NCI-H2227 (cell line): ENCODE data around the gene CLDN7.

ENCODE experiments used
- DNase-seq: peaks from one replicate; lab custom pipeline; 2025; ENCODE audit not compliant: unreplicated experiment; lab: John Stamatoyannopoulos, UW

The CLDN7 gene, protein sequence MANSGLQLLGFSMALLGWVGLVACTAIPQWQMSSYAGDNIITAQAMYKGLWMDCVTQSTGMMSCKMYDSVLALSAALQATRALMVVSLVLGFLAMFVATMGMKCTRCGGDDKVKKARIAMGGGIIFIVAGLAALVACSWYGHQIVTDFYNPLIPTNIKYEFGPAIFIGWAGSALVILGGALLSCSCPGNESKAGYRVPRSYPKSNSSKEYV

DNA sequence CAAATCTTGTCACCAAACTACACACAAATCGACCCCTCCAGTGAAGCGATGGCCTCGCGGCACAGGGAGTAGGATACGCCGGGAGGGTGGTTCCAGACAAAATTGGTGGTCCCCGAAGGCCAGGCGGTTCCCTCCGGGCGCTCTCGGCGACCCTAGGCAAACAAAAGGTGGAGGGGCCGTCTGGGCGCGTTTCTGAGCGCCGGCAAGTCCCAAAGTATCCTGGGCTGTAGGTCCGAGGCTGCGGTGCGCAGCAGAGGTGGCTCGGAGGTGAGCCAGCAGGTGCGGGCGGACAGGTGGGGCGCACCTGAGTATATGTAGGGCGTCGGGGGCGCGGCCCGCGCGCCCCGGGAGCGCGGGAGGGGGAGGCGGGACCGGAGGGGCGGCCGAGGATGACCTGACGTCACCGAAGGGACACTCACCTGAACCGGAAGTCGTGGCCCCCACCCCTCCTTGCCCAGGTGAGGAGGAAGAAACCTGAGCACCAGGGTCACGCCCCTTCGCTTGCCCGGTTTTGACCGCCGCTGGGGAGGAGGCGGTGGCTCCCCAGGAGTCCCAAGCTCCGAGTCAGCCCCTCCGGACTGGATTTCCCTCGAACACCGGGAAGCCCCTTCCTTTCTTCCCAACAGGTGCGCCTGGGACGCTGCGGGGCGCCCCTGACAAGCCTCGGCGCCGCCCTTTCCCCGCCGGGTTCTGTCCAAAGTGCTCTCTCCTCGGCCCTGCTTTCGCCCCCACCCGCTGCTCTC lies at the start of gene CLDN7:
Gene CLDN7, minus strand, starts transcription at position 287 of the 743 bp plus-strand sequence. CDS start 435 bp downstream, outside the sequence.
- no peak for DNase-seq

DNA sequence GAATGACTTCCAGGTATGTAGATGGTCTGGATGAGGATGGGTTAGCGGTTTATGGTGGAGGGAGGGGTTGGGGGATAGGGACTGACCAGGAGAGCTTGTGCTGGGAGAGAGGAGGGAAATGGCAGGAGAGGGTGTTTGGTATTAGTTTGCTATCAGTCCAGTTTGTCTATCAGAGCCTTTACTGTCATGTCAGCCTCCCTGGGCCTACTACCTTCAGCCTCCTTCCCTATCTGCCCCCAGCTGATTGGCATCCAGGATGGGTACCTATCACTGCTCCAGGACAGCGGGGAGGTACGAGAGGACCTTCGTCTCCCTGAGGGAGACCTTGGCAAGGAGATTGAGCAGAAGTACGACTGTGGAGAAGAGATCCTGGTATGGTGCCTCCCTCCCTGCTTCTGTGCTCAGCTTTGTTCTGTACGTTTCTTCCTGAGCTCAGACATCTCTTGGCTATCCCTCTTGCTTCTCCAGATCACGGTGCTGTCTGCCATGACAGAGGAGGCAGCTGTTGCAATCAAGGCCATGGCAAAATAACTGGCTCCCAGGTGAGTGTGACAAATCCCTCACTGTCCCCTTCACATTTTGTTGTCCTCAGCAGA lies 48.9 kb upstream of the CLDN7 start:
- no peak for DNase-seq

DNA sequence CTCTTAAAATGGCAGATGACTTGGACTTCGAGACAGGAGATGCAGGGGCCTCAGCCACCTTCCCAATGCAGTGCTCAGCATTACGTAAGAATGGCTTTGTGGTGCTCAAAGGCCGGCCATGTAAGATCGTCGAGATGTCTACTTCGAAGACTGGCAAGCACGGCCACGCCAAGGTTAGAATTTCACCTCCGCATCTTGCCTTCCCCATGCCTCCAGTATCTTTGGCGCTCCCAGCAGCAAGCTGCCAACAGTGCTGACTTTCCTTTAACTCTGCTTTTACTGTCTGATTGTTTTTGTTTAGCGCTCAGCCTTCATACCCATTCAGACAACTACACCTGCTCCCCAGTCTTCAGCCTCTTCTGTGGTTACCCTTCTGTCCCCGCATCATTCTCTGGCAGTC lies 47.4 kb upstream of the CLDN7 start:
- DNase-seq = no peak

DNA sequence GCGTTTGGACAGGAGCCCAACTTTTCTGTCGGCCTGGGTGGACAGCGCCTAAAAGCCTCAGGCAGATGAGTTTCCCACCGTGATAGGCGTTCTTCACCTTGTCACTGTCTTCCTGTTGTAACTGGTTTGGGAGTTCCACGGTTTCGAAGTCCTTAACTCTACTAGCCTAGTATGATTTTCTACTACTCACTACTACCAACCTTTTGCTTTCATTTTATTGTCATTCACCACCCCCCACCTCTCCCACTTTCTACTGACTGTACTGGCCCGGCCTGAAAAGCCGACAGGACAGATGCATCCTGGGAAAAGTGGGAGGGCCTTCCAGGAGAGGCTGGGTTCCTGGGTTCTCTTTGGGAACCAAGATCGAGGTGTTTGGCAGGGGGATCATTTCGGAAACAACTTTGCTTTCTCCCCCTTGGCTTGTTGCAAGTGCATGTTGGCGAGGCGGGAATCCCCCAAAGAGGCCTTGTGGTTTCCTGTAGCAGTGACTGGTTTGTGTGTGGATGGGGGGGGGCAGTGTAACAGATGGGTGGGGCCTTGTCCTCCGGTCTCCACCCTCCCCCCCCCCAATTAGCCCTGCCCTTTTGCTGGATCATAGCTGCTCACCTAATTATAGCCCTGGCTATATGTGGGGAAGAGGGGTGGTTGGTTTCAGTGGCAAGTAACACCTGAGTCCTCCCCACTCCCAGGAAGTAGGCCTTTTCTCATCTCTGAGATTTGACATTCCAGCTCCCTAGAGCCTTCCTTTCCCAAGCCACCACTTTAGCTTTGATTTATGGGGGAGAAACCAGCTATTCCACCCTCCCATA lies 46.6 kb upstream of the CLDN7 start:
- peak; percentile 81 for DNase-seq

DNA sequence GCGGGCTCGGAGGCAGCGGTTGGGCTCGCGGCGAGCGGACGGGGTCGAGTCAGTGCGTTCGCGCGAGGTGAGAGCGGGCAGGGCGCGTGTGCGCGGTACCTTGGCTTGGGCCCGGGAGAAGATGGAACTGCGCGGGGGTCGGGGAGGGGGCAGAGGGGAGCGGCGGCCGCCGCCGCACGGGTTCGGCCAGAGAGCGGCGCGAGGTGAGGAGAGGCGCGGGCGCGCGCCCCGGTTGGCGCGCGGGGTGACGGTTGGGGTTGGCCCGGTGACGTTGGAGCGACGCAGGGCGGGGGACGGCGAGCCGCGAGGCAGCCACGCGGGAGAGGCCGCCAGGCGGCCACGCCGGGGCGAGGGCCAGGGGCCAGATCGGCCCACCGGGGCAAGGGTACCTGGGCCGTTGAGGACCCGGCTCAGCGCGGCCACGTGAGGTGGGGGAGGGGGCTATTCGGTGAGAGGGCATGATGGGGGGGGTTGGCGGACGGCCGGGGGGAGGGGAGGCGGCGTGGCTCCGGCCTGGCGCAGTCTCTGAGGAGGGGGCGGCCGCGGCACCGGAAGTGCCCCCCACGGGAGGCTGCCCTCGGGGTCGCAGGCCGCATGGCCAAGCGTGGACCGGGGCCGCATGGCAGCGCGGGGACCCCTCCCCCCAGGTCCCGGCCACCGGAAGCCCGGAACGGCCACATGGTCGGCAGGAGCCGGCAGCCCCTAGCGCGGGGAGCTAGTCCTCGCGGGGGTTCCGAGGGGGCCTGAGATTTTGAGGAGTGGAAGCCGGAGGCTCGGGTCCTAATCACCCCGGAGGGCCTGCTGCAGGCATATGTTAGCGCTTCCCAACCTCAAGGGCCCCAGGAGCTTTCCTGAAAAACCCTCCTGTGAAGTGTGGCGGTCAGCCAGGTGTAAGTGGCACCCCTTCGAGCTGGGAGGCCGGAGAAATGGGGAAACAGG lies 45.7 kb upstream of the CLDN7 start:
- DNase-seq = peak; percentile 54

DNA sequence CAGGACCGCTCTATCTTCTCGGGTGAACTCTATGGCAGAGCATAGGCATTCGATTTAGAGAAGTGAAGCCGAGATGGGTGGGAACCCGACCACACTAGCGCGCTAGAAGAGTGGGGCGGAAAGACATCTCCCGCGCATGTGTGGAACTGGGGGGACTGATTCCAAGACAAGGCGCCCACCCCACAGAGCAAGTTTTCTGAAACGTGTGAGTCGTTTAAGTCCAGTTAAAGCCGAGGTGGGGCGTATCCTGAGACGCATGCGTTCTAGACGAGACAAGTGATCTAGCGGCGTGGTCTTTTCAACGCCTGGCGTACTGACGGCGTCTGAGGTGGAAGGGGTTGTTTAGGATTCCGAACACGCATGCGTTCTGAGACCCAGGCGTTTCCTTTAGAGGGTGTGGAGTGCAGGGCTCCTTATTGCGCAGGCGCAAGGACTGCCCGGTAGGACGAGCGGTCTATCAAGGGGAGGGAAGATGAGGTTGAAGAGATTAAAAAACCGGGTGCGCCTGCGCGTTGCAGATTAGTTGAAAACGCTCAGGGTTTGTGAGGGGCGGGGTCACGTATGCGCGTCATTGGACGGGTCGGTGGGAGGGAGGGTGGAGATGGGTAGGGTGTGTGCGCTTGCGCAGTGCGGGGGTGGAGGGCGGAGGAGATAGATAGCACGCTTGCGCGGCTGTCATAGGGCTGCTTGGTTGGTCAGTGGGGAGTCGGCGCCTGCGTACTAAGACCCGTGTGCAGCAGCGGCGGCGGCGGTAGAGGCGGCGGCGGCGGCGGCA lies 44.8 kb upstream of the CLDN7 start, which contains the start of gene EIF5A:
Gene EIF5A, plus strand, starts transcription at position 718 of the 775 bp plus-strand sequence. CDS start 2,008 bp downstream, outside the sequence.
- DNase-seq = peak; percentile 99

DNA sequence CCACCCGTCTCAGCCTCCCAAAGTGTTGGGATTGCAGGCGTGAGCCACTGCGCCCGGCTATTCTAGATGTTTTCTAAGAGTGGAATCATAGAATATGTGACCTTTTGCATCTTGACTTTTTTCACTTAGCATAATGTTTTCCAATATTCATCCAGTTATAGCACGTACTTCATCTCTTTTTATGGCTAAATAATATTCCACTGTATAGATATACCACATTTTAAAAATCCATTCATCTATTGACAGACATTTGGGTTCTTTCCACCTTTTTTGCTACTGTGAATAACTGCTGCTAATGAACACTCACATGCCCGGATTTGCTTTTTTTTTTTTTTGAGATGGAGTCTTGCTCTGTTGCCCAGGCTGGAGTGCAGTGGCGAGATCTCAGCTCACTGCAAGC lies 41.9 kb upstream of the CLDN7 start:
- no peak for DNase-seq

DNA sequence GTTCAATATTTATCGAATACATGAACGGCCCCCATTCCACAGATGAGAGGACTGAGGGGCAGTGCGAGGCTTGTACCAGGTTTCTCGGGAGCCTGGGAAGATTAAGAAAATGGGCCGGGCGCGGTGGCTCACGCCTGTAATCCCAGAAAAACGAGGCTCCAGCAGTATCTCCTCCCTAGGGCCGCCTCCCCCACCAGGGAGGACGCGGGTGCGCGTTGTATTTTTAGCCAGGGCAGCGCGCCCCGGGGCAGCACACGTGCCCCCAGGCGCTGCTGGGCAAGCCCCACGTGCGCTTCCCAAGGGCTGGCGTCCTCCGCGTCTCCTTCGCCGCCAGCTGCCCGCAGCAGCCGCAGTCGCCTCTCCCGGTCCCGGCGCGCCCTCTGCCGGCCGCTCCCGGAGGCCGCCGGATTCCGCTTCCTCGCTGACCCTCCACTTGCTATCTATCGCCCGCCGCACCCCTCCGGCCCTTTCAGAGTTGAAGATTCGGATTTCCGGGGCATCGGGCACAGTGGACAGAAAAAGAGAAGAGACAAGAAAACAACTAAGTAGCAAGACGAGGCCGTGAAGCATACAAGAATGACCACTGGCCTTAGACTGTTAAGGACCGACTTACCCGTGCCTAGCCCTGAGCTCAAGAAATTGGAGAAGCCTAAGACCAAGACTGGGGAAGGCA lies 34.0 kb upstream of the CLDN7 start:
- peak; percentile 87 for DNase-seq

DNA sequence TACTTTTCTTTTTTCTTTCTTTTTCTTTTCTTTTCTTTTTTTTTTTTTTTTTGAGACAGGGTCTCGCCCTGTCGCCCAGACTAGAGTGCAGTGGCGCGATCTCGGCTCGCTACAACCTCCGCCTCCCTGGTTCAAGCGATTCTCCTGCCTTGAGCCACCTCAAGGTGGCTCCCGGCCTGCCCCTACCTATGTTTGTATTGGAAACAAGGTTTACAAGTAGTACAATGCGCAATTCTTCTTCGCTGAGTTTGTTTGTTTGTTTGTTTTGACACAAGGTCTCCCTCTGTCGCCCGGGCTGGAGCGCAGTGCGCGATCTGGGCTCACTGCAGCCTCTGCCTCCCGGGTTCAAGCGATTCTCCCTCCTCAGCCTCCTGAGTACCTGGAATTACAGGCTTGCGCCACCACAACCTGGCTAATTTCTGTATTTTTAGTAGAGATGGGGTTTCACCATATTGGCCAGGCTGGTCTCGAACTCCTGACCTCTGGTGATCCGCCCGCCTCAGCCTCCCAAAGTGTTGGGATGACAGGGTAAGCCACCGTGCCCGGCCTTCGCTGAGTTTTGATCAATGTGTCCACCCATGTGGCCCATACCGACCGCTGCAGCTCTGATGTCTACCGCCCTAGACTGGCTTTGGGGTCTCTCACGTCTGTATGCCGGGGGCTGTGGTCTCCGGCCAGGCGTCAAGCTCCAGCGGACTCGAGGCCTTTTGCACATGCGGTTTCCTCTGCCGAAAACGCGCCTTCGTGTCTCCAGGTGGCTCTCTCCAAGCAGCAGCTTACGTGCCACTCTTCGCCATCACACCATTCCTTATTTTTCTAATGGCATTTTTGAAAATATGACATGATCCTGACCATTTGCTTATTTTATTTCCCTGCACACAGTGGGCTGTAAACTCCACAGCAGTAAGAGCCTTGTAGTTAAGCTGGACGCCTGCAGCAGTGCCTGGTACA lies 33.2 kb upstream of the CLDN7 start:
- no peak for DNase-seq

DNA sequence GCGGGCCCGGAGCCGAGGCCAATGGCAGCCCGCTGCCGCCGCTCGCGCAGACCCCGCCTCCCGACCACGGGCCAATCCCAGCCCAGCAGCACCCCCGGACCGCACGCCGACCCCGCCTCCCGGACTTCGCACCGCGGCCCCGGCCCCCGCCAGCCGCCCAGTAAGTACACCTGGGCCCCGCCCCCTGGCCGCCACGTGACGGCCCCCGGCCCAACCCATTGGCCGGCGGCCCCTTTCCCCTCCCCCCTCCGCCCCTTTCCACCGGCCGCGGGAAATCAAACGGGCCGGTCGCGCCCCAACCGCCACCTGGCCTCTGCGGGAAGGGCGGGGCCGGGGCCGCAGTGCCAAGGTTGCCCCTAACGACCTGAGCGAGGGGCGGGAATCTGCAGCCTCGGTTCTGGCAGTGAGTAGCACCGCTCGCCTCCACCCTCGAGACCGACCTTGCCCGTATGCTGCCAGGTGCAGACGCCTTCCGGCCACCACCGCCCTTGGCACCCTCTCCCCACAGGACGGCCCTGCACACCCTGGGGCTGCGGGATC lies 32.4 kb upstream of the CLDN7 start, which contains the start of gene YBX2:
Gene YBX2, minus strand, starts transcription at position 26 of the 540 bp plus-strand sequence. CDS start 139 bp downstream, outside the sequence.
- DNase-seq = peak; percentile 94

DNA sequence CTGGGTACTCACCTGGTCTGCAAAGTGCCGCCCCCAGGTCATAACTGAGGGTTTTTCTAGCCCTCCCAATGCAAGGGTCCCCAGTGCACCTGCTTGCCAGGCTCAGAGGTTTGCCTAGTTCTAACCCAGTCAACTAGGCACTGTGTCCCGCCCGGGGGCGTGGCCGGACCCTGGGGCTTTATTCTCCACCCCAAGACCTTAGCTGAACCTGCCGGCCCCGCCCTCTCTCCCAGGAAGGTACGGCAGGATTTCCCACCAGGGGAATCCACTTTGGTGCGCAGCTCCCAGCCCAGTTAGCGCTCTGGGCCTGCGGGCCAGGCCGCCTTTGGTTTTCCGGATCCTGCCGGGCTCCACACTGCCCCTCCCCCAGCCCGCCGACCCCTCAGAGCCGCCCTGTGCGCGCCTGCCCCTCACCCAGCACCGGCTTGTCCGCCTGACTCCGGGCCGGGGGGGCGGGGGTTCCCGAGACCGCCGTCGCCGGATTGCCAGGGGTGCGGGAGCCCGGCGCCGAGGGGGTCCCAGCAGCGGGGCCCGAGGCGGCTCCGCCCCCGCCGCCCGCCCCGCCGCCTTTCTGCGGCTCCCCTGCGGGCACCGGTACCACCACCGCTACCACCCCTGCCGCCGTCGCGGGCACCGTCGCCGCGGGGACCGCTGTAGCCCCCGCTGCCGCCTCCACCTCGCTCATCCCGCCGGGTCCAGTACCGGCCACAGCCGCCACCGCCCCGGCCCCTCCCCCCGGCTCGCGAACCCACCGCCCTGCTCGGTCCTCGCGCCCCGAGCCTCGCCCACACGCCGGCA lies 31.7 kb upstream of the CLDN7 start:
- DNase-seq = peak; percentile 48

DNA sequence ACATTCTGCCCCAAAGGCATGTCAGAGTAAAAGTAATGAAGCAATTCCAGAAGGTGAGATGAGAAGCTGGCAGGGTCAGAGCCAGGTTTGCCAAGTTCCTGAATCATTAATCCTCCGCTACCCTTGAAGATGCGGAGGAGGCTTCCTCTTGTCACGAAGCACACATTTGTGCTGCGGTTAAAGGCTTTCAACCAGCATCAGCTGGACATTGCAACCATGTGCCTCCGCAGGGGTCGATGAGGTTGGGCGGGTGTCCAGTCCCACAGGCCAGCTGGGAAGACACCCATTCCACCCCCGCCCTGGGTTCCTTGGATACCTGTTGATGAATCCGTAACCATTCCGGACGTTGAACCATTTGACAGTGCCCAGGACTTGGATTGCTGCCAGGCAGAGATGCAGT lies 30.9 kb upstream of the CLDN7 start:
- no peak for DNase-seq

DNA sequence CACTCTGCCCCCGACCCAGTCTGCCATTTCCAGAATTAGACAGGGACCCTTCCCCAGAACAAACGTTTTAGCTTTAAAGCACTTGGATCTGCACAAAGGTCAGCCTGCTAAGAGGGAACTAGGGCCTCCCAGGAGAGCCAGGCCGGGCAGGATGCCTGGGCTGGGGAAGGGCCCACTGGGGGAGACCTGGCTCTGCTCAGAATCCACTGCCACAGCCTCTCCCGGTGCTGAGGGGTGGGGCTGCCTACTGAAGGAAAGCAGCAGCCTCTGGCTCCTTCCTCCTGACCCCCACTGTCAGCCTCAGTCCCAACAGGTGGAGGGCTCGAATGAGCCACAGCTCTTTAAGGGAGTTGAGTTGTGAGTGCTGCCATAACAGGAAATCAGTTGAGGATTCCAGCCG lies 30.5 kb upstream of the CLDN7 start:
- DNase-seq = no peak

DNA sequence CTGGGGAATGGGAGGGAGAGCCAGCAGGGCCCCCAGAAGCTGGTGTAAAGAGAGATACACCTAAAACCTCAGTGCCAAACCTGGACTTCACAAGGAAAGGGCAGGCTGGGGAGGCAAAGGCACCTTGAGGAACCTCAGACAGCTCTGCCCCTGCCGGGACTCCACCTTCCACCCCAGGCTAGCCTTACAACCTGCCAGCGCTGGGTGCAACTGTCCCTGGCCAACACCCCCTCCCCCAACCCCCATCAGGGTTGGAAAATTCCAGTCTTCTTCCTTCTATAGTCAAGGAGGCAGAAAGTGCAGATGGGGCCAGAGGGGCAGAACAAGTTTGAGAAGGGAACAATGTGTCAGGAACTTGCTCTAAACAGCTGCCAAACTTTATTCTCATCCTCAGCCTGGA lies 29.9 kb upstream of the CLDN7 start:
- DNase-seq = no peak

DNA sequence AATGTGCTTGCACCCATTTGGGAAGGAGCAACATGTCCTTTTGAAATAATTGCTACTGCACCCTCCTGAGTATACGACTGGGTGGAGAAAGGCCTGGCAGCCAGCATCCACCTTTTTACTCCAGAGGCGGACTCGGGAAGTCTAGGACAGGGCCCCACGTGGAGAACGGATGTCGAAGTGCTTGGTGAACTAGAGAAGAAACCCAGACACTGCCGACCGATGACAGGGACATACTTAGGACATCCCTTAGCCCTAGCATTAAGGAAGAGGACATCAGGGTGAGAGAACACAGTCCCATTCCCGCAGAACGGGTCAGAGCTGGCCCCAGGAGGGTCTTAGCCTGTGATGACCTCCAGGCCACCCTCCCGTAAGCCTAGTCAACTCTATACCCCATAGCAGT lies 28.4 kb upstream of the CLDN7 start:
- DNase-seq = no peak

DNA sequence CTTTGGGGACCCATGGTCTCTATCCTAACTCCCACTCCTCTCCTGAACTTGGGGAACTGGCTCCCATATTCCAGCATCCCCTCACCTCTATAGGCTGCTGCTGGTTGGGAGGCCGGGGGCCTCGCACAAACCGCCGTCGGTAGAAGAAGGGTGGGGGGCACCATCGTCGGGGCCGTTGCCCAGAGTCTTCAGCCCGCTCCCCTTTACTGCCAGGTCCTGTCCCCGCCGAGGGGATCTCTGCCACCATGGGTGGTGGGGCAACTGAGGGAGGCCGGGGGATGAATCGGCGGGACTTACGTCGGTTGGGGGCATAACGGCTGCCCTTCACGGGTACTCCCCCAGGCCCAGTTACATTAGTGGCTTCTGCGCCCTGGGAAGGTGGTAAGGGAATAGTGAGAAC lies 27.9 kb upstream of the CLDN7 start:
- DNase-seq = no peak
